Duodenal mucosa (tissue), 2 donors: Measurements from ENCODE around the gene ASF1B.

Source experiments
- H3K27ac ChIP-seq: one replicate; pipeline ENCODE4 v1.7.0; 2013; ENCODE audit warnings: low read depth, low read length
- H3K27me3 ChIP-seq, 2 donors: one replicate each; pipeline ENCODE4 v1.7.0; 2013; ENCODE audit warnings: low read length in 2 of 2, control low read depth in 1 of 2; ENCODE audit not compliant: insufficient read depth in 2 of 2, control insufficient read depth in 1 of 2
- H3K36me3 ChIP-seq, 2 donors: one replicate each; pipeline ENCODE4 v1.7.0; 2013; ENCODE audit warnings: low read length in 2 of 2, control low read depth in 1 of 2; ENCODE audit not compliant: insufficient read depth in 2 of 2, control insufficient read depth in 1 of 2
- H3K4me1 ChIP-seq, 2 donors: one replicate each; pipeline ENCODE4 v1.7.0; 2013; ENCODE audit warnings: low read length in 2 of 2, control low read depth in 1 of 2; ENCODE audit not compliant: insufficient read depth in 2 of 2, control insufficient read depth in 1 of 2
- H3K4me3 ChIP-seq, 2 donors: one replicate each; pipeline ENCODE4 v1.7.0; 2013; ENCODE audit warnings: low read length in 2 of 2, low read depth in 1 of 2
- H3K9ac ChIP-seq, 2 donors: one replicate each; pipeline ENCODE4 v1.7.0; 2013; ENCODE audit warnings: low read length in 2 of 2, low read depth in 1 of 2
- H3K9me3 ChIP-seq, 2 donors: one replicate each; pipeline ENCODE4 v1.7.0; 2013; ENCODE audit warnings: low read length in 2 of 2, control low read depth in 1 of 2; ENCODE audit not compliant: control insufficient read depth in 1 of 2

ASF1B gene

GRCh38 chr19:14138576-14139265 is 2.3 kb upstream of the ASF1B start:
- H3K36me3 ChIP-seq = no peaks in the 10 kb centered on the region
- H3K27ac ChIP-seq = no peak overlapping the region
- H3K27me3 ChIP-seq = no peaks in the 10 kb centered on the region
- H3K4me1 ChIP-seq = peaks cover 8 to 10% of the 10 kb centered on the region in 2 donors
- H3K9ac ChIP-seq = no peak overlapping the region
- H3K9me3 ChIP-seq = no peaks in the 10 kb centered on the region
- H3K4me3 ChIP-seq = no peak overlapping the region

- Histone ChIP-seq H3K4me3 (peak overlapping the region; percentile 82 to 83), H3K36me3 (no peaks in the 10 kb centered on the region), H3K4me1 (peaks cover 8 to 10% of the 10 kb centered on the region in 2 donors), H3K27me3 (no peaks in the 10 kb centered on the region), H3K27ac (no peak overlapping the region), H3K9ac (peak overlapping the region; percentile 46 to 63), H3K9me3 (no peaks in the 10 kb centered on the region)
Observed at GRCh38 chr19:14135985-14136508, 342 bp downstream of the ASF1B start.

- no peaks in the 10 kb centered on the region for H3K36me3 ChIP-seq
- H3K4me3 ChIP-seq = peak overlapping the region; percentile 82 to 83
- peak overlapping the region; percentile 46 to 47 for H3K9ac ChIP-seq
- no peaks in the 10 kb centered on the region for H3K9me3 ChIP-seq
- no peaks in the 10 kb centered on the region for H3K27me3 ChIP-seq
- peaks cover 8 to 10% of the 10 kb centered on the region in 2 donors for H3K4me1 ChIP-seq
- H3K27ac ChIP-seq = no peak overlapping the region
Observed at GRCh38 chr19:14135355-14135754, 1.0 kb downstream of the ASF1B start.

GRCh38 chr19:14127929-14128509 is 8.4 kb downstream of the ASF1B start:
- Histone ChIP-seq H3K36me3 (no peaks in the 10 kb centered on the region), H3K9ac (no peak overlapping the region), H3K27ac (no peak overlapping the region), H3K4me3 (no peak overlapping the region), H3K4me1 (peaks cover 0 to 10% of the 10 kb centered on the region in 2 donors), H3K27me3 (no peaks in the 10 kb centered on the region), H3K9me3 (no peaks in the 10 kb centered on the region)

- Histone ChIP-seq H3K27me3 (no peaks in the 10 kb centered on the region), H3K27ac (no peak overlapping the region), H3K4me3 (no peak overlapping the region), H3K36me3 (no peaks in the 10 kb centered on the region), H3K9me3 (no peaks in the 10 kb centered on the region), H3K9ac (no peak overlapping the region), H3K4me1 (peaks cover 0 to 10% of the 10 kb centered on the region in 2 donors)
Observed at GRCh38 chr19:14127176-14127575, 9.2 kb downstream of the ASF1B start.

GRCh38 chr19:14122924-14123323 is 13.5 kb downstream of the ASF1B start:
- H3K36me3 ChIP-seq = no peaks in the 10 kb centered on the region
- no peak overlapping the region for H3K9ac ChIP-seq
- no peaks in the 10 kb centered on the region for H3K9me3 ChIP-seq
- no peak overlapping the region for H3K4me3 ChIP-seq
- no peaks in the 10 kb centered on the region for H3K27me3 ChIP-seq
- peaks cover 18% of the 10 kb centered on the region in 2 donors for H3K4me1 ChIP-seq
- no peak overlapping the region for H3K27ac ChIP-seq

GRCh38 chr19:14120497-14120780 is 15.9 kb downstream of the ASF1B start:
- Histone ChIP-seq H3K4me1 (peaks cover 30 to 32% of the 10 kb centered on the region in 2 donors), H3K4me3 (no peak overlapping the region), H3K36me3 (no peaks in the 10 kb centered on the region), H3K9me3 (no peaks in the 10 kb centered on the region), H3K27me3 (no peaks in the 10 kb centered on the region), H3K27ac (no peak overlapping the region), H3K9ac (no peak overlapping the region)

GRCh38 chr19:14119644-14120496 is 16.5 kb downstream of the ASF1B start:
- Histone ChIP-seq H3K4me3 (no peak overlapping the region), H3K4me1 (peaks cover 31 to 34% of the 10 kb centered on the region in 2 donors), H3K27me3 (no peaks in the 10 kb centered on the region), H3K9ac (no peak overlapping the region), H3K36me3 (no peaks in the 10 kb centered on the region), H3K27ac (no peak overlapping the region), H3K9me3 (no peaks in the 10 kb centered on the region)

GRCh38 chr19:14119146-14119545 is 17.2 kb downstream of the ASF1B start:
- Histone ChIP-seq H3K36me3 (no peaks in the 10 kb centered on the region), H3K9ac (peak overlapping the region; percentile 75 to 90), H3K9me3 (no peaks in the 10 kb centered on the region), H3K4me1 (peaks cover 31 to 34% of the 10 kb centered on the region in 2 donors), H3K27ac (peak overlapping the region; percentile 97), H3K27me3 (no peaks in the 10 kb centered on the region), H3K4me3 (peak overlapping the region; percentile 74 to 78)
